ENCODE measurements around the gene AKT1. TPM values are rescaled to one million over a fixed set of nuclear protein-coding genes. Genes with fewer than 3 reads are reported as not detected.

AKT1 gene
- total and polyA plus RNA-seq, 2 experiments from 2014 or later: 16.9 to 164 TPM

GRCh38 chr14:104824353-104824997, 28.9 kb upstream of the AKT1 start:
- WGBS, 2 experiments (ENCODE audit: low coverage in 1 of 2, low lambda C conversion rate in 2 of 2, missing lambda C conversion rate in 2 of 2): 94 to 98% methylated on average over 2 of the region's 2 CpGs
- no peaks in the 10 kb centered on the region for H4K20me1 ChIP-seq (ENCODE audit: insufficient read depth)
- H3K4me3 ChIP-seq: no peak overlapping the region
- H3K79me2 ChIP-seq (ENCODE audit: insufficient read depth): no peaks in the 10 kb centered on the region
- DNase-seq: no peak
- H3K27ac ChIP-seq: no peak overlapping the region
- in situ Hi-C loops (cut with MboI): no loop called here
- H3K9ac ChIP-seq: no peak overlapping the region
- TF ChIP-seq EZH2 (IDR thresholded peaks at IDR 0.05; ENCODE audit: insufficient read depth, poor library complexity, severe bottlenecking): no peak
- TF ChIP-seq EZH2phosphoT487 (IDR thresholded peaks at IDR 0.05; ENCODE audit: insufficient read depth, low read depth): no peak
- H3K4me1 ChIP-seq (ENCODE audit: insufficient read depth): 0 out of 2 replicates have a peak, but pooled peaks cover 3% of the 10 kb centered on the region
- H3K9me3 ChIP-seq (ENCODE audit: low read depth): no peaks in the 10 kb centered on the region
- H3K36me3 ChIP-seq (ENCODE audit: low read depth): no peaks in the 10 kb centered on the region
- H2AFZ ChIP-seq: no peak overlapping the region
- no peaks in the 10 kb centered on the region; the same call in 1 of the 2 replicates for H3F3A ChIP-seq (ENCODE audit: insufficient read depth)
- H3K4me2 ChIP-seq (ENCODE audit: unreplicated experiment): no peak overlapping the region
- no peaks in the 10 kb centered on the region for H3K9me2 ChIP-seq (ENCODE audit: insufficient read depth)
- H3K27me3 ChIP-seq (replicated peaks; ENCODE audit: insufficient read depth): no peaks in the 10 kb centered on the region

GRCh38 chr14:104822821-104823615, 27.5 kb upstream of the AKT1 start:
- H3K4me1 ChIP-seq (ENCODE audit: insufficient read depth): 0 out of 2 replicates have a peak, but pooled peaks cover 3% of the 10 kb centered on the region
- H3K36me3 ChIP-seq (ENCODE audit: low read depth): no peaks in the 10 kb centered on the region
- no peaks in the 10 kb centered on the region for H4K20me1 ChIP-seq (ENCODE audit: insufficient read depth)
- WGBS, 2 experiments (ENCODE audit: low coverage in 1 of 2, low lambda C conversion rate in 2 of 2, missing lambda C conversion rate in 2 of 2): 85 to 87% methylated on average over 22 of the region's 22 CpGs
- no peak overlapping the region for H3K4me2 ChIP-seq (ENCODE audit: unreplicated experiment)
- no peak overlapping the region for H3K9ac ChIP-seq
- H3K9me2 ChIP-seq (ENCODE audit: insufficient read depth): no peaks in the 10 kb centered on the region
- no peak overlapping the region for H2AFZ ChIP-seq
- no peaks in the 10 kb centered on the region for H3K9me3 ChIP-seq (ENCODE audit: low read depth)
- no peak overlapping the region for H3K4me3 ChIP-seq
- no peaks in the 10 kb centered on the region for H3K27me3 ChIP-seq (replicated peaks; ENCODE audit: insufficient read depth)
- TF ChIP-seq EZH2 (IDR thresholded peaks at IDR 0.05; ENCODE audit: insufficient read depth, poor library complexity, severe bottlenecking): no peak
- TF ChIP-seq EZH2phosphoT487 (IDR thresholded peaks at IDR 0.05; ENCODE audit: insufficient read depth, low read depth): no peak
- in situ Hi-C loops (cut with MboI): no loop called here
- H3F3A ChIP-seq (ENCODE audit: insufficient read depth): no peaks in the 10 kb centered on the region; the same call in 1 of the 2 replicates
- H3K27ac ChIP-seq: no peak overlapping the region
- H3K79me2 ChIP-seq (ENCODE audit: insufficient read depth): no peaks in the 10 kb centered on the region
- DNase-seq: no peak

GRCh38 chr14:104821971-104822608, 26.5 kb upstream of the AKT1 start:
- Histone ChIP-seq H3K9me2 (ENCODE audit: insufficient read depth) (no peaks in the 10 kb centered on the region), H3K4me2 (ENCODE audit: unreplicated experiment) (no peak overlapping the region), H3K9ac (no peak overlapping the region), H3K9me3 (ENCODE audit: low read depth) (no peaks in the 10 kb centered on the region), H3K4me3 (no peak overlapping the region), H3K4me1 (ENCODE audit: insufficient read depth) (0 out of 2 replicates have a peak, but pooled peaks cover 3% of the 10 kb centered on the region), H3K79me2 (ENCODE audit: insufficient read depth) (peaks cover 5% of the 10 kb centered on the region), H4K20me1 (ENCODE audit: insufficient read depth) (no peaks in the 10 kb centered on the region), H3K27ac (no peak overlapping the region), H3F3A (ENCODE audit: insufficient read depth) (no peaks in the 10 kb centered on the region; the same call in 1 of the 2 replicates), H3K36me3 (ENCODE audit: low read depth) (no peaks in the 10 kb centered on the region), H2AFZ (no peak overlapping the region), H3K27me3 (replicated peaks; ENCODE audit: insufficient read depth) (no peaks in the 10 kb centered on the region)
- in situ Hi-C loops (cut with MboI): no loop called here
- TF ChIP-seq EZH2 (IDR thresholded peaks at IDR 0.05; ENCODE audit: insufficient read depth, poor library complexity, severe bottlenecking): no peak
- no peak for TF ChIP-seq EZH2phosphoT487 (IDR thresholded peaks at IDR 0.05; ENCODE audit: insufficient read depth, low read depth)
- WGBS, 2 experiments (ENCODE audit: low coverage in 1 of 2, low lambda C conversion rate in 2 of 2, missing lambda C conversion rate in 2 of 2): 87 to 88% methylated on average over 27 of the region's 27 CpGs
- no peak for DNase-seq

- H2AFZ ChIP-seq: no peak overlapping the region
- H3F3A ChIP-seq (ENCODE audit: insufficient read depth): no peaks in the 10 kb centered on the region; the same call in 1 of the 2 replicates
- no peak for TF ChIP-seq EZH2 (IDR thresholded peaks at IDR 0.05; ENCODE audit: insufficient read depth, poor library complexity, severe bottlenecking)
- no peak for TF ChIP-seq EZH2phosphoT487 (IDR thresholded peaks at IDR 0.05; ENCODE audit: insufficient read depth, low read depth)
- no peak overlapping the region for H3K9ac ChIP-seq
- 0 out of 2 replicates have a peak, but pooled peaks cover 3% of the 10 kb centered on the region for H3K4me1 ChIP-seq (ENCODE audit: insufficient read depth)
- in situ Hi-C loops (cut with MboI): no loop called here
- no peaks in the 10 kb centered on the region for H3K27me3 ChIP-seq (replicated peaks; ENCODE audit: insufficient read depth)
- H3K27ac ChIP-seq: no peak overlapping the region
- no peak overlapping the region for H3K4me2 ChIP-seq (ENCODE audit: unreplicated experiment)
- DNase-seq: no peak
- WGBS, 2 experiments (ENCODE audit: low coverage in 1 of 2, low lambda C conversion rate in 2 of 2, missing lambda C conversion rate in 2 of 2): 85 to 87% methylated on average over 23 of the region's 23 CpGs
- H3K79me2 ChIP-seq (ENCODE audit: insufficient read depth): peaks cover 12% of the 10 kb centered on the region
- no peaks in the 10 kb centered on the region for H3K36me3 ChIP-seq (ENCODE audit: low read depth)
- no peaks in the 10 kb centered on the region for H4K20me1 ChIP-seq (ENCODE audit: insufficient read depth)
- no peak overlapping the region for H3K4me3 ChIP-seq
- no peaks in the 10 kb centered on the region for H3K9me2 ChIP-seq (ENCODE audit: insufficient read depth)
- H3K9me3 ChIP-seq (ENCODE audit: low read depth): no peaks in the 10 kb centered on the region
Observed at GRCh38 chr14:104821229-104821945, 25.8 kb upstream of the AKT1 start.
